SK-N-SH (cell line): ENCODE measurements around the gene LRRC73.

ENCODE experiments used
- CTCF ChIP-seq: fragments of 200-600 bp; sonication (generic); IDR thresholded peaks from 2 replicates; pipeline ENCODE4 v1.6.1; 2017; ENCODE audit warnings: antibody characterized with exemption, mild to moderate bottlenecking, moderate library complexity
- EP300 ChIP-seq, 2 experiments: IDR thresholded peaks; 2 replicates each; pipeline versions ENCODE4 v1.4.0 to v1.6.1; 2012; ENCODE audit warnings: borderline replicate concordance in 1 of 2, low read depth in 1 of 2, low read length in 1 of 2
- MEF2A ChIP-seq: IDR thresholded peaks from 2 replicates; pipeline ENCODE4 v1.4.0; 2012; ENCODE audit warnings: low read depth, borderline replicate concordance
- MXI1 ChIP-seq: IDR thresholded peaks from 2 replicates; pipeline ENCODE4 v1.6.1; 2012; ENCODE audit warnings: mild to moderate bottlenecking, low read depth, low read length, improper control_type of control experiment
- RCOR1 ChIP-seq: fragments of 150-350 bp; IDR thresholded peaks from 2 replicates; pipeline ENCODE4 v1.6.1; 2017; ENCODE audit warnings: antibody characterized with exemption, low read length
- TAF1 ChIP-seq: IDR thresholded peaks from 2 replicates; pipeline ENCODE4 v1.6.1; 2012; ENCODE audit warnings: low read depth, mild to moderate bottlenecking, low read length, moderate library complexity, borderline replicate concordance
- YY1 ChIP-seq: IDR thresholded peaks from 2 replicates; pipeline ENCODE4 v1.4.0; 2012; ENCODE audit warnings: low read depth, mild to moderate bottlenecking
- TF ChIP-seq, protein P1 (sequence below): IDR thresholded peaks from 2 replicates; pipeline ENCODE4 v1.6.1; 2012; ENCODE audit warnings: mild to moderate bottlenecking, low read depth, low read length, moderate library complexity
- TF ChIP-seq, protein P2 (sequence below): IDR thresholded peaks from 2 replicates; pipeline ENCODE4 v1.4.0; 2012; ENCODE audit warnings: low read depth, borderline replicate concordance

- no peak for TF ChIP-seq CTCF
- TF ChIP-seq MXI1 = no peak
- no peak for TF ChIP-seq TAF1
- TF ChIP-seq YY1 = no peak
- TF ChIP-seq, protein P1, sequence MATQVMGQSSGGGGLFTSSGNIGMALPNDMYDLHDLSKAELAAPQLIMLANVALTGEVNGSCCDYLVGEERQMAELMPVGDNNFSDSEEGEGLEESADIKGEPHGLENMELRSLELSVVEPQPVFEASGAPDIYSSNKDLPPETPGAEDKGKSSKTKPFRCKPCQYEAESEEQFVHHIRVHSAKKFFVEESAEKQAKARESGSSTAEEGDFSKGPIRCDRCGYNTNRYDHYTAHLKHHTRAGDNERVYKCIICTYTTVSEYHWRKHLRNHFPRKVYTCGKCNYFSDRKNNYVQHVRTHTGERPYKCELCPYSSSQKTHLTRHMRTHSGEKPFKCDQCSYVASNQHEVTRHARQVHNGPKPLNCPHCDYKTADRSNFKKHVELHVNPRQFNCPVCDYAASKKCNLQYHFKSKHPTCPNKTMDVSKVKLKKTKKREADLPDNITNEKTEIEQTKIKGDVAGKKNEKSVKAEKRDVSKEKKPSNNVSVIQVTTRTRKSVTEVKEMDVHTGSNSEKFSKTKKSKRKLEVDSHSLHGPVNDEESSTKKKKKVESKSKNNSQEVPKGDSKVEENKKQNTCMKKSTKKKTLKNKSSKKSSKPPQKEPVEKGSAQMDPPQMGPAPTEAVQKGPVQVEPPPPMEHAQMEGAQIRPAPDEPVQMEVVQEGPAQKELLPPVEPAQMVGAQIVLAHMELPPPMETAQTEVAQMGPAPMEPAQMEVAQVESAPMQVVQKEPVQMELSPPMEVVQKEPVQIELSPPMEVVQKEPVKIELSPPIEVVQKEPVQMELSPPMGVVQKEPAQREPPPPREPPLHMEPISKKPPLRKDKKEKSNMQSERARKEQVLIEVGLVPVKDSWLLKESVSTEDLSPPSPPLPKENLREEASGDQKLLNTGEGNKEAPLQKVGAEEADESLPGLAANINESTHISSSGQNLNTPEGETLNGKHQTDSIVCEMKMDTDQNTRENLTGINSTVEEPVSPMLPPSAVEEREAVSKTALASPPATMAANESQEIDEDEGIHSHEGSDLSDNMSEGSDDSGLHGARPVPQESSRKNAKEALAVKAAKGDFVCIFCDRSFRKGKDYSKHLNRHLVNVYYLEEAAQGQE = no peak
- no peak for TF ChIP-seq EP300 (IDR thresholded peaks at IDR 0.05; ENCODE audit: borderline replicate concordance in 1 of 2, low read depth in 1 of 2, low read length in 1 of 2)
- TF ChIP-seq, protein P2, sequence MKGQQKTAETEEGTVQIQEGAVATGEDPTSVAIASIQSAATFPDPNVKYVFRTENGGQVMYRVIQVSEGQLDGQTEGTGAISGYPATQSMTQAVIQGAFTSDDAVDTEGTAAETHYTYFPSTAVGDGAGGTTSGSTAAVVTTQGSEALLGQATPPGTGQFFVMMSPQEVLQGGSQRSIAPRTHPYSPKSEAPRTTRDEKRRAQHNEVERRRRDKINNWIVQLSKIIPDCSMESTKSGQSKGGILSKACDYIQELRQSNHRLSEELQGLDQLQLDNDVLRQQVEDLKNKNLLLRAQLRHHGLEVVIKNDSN = no peak
- TF ChIP-seq MEF2A = no peak
- TF ChIP-seq RCOR1 = no peak
Measured at GRCh38 chr6:43497129-43497396, 13.1 kb downstream of the LRRC73 start.
